Measurements from ENCODE around the gene INPP5A. TPM values are rescaled to one million over a fixed set of nuclear protein-coding genes. Genes with fewer than 3 reads are reported as not detected.
A peak's percentile ranks its signal among the peaks of the same experiment; 100 is the strongest.

Gene INPP5A
- total RNA-seq, 1 donor from 2014 or later: 36.3 TPM

- no peak for DNase-seq
- Mint-ChIP-seq H3K4me1 (ENCODE audit: low read depth, unreplicated experiment) (peaks cover 19% of the 10 kb centered on the region), H3K36me3 (ENCODE audit: unreplicated experiment) (peaks cover 7% of the 10 kb centered on the region), H3K4me3 (ENCODE audit: unreplicated experiment) (peak overlapping the region; percentile 55), H3K9me3 (ENCODE audit: unreplicated experiment) (no peaks in the 10 kb centered on the region), H3K27me3 (ENCODE audit: unreplicated experiment) (peaks cover 1% of the 10 kb centered on the region), H3K27ac (ENCODE audit: unreplicated experiment) (peak overlapping the region; percentile 70)
- no peak for TF ChIP-seq CTCF (IDR thresholded peaks at IDR 0.05; ENCODE audit: partially characterized antibody, unreplicated experiment)
Measured at GRCh38 chr10:132588301-132589013, 50.9 kb downstream of the INPP5A start.

GRCh38 chr10:132589015-132589414 is 51.4 kb downstream of the INPP5A start:
- no peaks in the 10 kb centered on the region for H3K9me3 Mint-ChIP-seq (ENCODE audit: unreplicated experiment)
- H3K36me3 Mint-ChIP-seq (ENCODE audit: unreplicated experiment): peaks cover 7% of the 10 kb centered on the region
- no peak overlapping the region for H3K27ac Mint-ChIP-seq (ENCODE audit: unreplicated experiment)
- TF ChIP-seq CTCF (IDR thresholded peaks at IDR 0.05; ENCODE audit: partially characterized antibody, unreplicated experiment): no peak
- peaks cover 1% of the 10 kb centered on the region for H3K27me3 Mint-ChIP-seq (ENCODE audit: unreplicated experiment)
- no peak for DNase-seq
- H3K4me1 Mint-ChIP-seq (ENCODE audit: low read depth, unreplicated experiment): peaks cover 16% of the 10 kb centered on the region
- no peak overlapping the region for H3K4me3 Mint-ChIP-seq (ENCODE audit: unreplicated experiment)

GRCh38 chr10:132589681-132590080 is 52.1 kb downstream of the INPP5A start:
- H3K36me3 Mint-ChIP-seq (ENCODE audit: unreplicated experiment): peaks cover 7% of the 10 kb centered on the region
- H3K9me3 Mint-ChIP-seq (ENCODE audit: unreplicated experiment): no peaks in the 10 kb centered on the region
- H3K4me1 Mint-ChIP-seq (ENCODE audit: low read depth, unreplicated experiment): peaks cover 14% of the 10 kb centered on the region
- peaks cover 1% of the 10 kb centered on the region for H3K27me3 Mint-ChIP-seq (ENCODE audit: unreplicated experiment)
- H3K27ac Mint-ChIP-seq (ENCODE audit: unreplicated experiment): no peak overlapping the region
- TF ChIP-seq CTCF (IDR thresholded peaks at IDR 0.05; ENCODE audit: partially characterized antibody, unreplicated experiment): no peak
- no peak for DNase-seq
- no peak overlapping the region for H3K4me3 Mint-ChIP-seq (ENCODE audit: unreplicated experiment)

- TF ChIP-seq CTCF (IDR thresholded peaks at IDR 0.05; ENCODE audit: partially characterized antibody, unreplicated experiment): no peak
- no peak for DNase-seq
- peaks cover 14% of the 10 kb centered on the region for H3K4me1 Mint-ChIP-seq (ENCODE audit: low read depth, unreplicated experiment)
- no peak overlapping the region for H3K27ac Mint-ChIP-seq (ENCODE audit: unreplicated experiment)
- no peaks in the 10 kb centered on the region for H3K9me3 Mint-ChIP-seq (ENCODE audit: unreplicated experiment)
- no peak overlapping the region for H3K4me3 Mint-ChIP-seq (ENCODE audit: unreplicated experiment)
- peaks cover 1% of the 10 kb centered on the region for H3K27me3 Mint-ChIP-seq (ENCODE audit: unreplicated experiment)
- peaks cover 7% of the 10 kb centered on the region for H3K36me3 Mint-ChIP-seq (ENCODE audit: unreplicated experiment)
Measured at GRCh38 chr10:132590094-132590751, 52.6 kb downstream of the INPP5A start.

GRCh38 chr10:132590752-132591121 is 53.1 kb downstream of the INPP5A start:
- peak; percentile 3 for DNase-seq
- Mint-ChIP-seq H3K36me3 (ENCODE audit: unreplicated experiment) (peaks cover 7% of the 10 kb centered on the region), H3K4me3 (ENCODE audit: unreplicated experiment) (no peak overlapping the region), H3K9me3 (ENCODE audit: unreplicated experiment) (no peaks in the 10 kb centered on the region), H3K27me3 (ENCODE audit: unreplicated experiment) (peaks cover 1% of the 10 kb centered on the region), H3K4me1 (ENCODE audit: low read depth, unreplicated experiment) (peaks cover 14% of the 10 kb centered on the region), H3K27ac (ENCODE audit: unreplicated experiment) (no peak overlapping the region)
- TF ChIP-seq CTCF (IDR thresholded peaks at IDR 0.05; ENCODE audit: partially characterized antibody, unreplicated experiment): no peak
